HG02759 (cell line): Measurements from ENCODE around the gene TAAR9.
A peak's percentile ranks its signal among the peaks of the same experiment; 100 is the strongest.
"Not testable (repeated sequence)": the region's sequence is repeated elsewhere in the genome, so short reads cannot be mapped to it uniquely, and the experiment has no call there.

Experiments
- ATAC-seq: cut with Tn5 transposase; IDR thresholded peaks from one replicate; pipeline ENCODE4 v1.9.1; 2021; ENCODE audit warnings: mild to moderate bottlenecking, moderate library complexity; ENCODE audit not compliant: unreplicated experiment

TAAR9 gene

DNA sequence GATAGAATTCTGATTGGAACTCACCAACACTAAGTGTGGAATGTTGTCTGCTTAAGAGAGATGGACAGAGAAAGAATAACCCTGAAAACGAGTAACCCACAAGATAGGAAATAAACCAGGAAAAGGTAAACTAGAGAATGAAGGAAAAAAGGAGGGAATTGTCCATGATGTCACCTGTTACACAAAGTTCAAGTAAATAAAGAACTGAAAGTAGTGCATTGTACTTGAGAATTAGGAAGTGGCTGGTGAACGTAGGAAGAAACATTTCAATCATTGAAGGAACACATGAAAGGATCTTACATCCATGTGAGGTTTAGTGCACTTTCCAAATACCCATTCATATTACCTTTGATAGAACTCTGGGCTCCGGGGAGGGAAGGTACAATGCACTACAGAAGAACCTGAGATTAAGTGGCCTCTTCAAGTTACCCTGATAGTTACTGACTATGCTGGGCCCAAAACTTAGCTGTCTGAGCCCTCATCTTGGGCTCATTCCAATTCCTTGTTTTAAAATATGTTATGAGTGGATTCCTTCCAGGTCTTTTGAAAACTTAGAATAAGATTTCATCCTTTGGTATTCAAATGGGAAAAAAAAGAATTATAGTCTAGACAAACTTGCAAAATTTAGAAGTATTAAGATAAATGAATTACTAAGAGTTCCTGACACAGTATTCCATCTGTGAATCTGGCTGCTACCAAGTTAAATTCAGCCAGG, 24.1 kb upstream of the TAAR9 start:
- no peak for ATAC-seq

DNA sequence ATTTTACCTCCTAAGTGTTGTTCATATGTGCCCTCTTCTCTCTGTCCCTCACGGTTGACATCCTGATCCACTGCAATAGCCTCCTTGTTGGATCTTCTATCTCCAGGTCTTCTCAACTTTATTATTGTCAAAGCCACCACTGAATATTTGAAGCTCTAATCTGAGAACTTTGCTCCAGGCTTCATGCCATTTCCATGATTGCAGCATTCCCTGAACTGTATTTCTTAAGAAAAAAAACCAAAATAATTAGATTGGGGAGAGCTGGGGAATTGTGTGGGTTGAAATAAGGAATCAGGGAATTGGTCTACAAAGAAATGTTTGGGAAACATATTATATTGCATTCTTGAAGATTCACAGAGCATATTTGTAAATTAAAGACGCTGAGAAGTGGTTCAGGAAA, 22.7 kb upstream of the TAAR9 start:
- ATAC-seq: no peak

DNA sequence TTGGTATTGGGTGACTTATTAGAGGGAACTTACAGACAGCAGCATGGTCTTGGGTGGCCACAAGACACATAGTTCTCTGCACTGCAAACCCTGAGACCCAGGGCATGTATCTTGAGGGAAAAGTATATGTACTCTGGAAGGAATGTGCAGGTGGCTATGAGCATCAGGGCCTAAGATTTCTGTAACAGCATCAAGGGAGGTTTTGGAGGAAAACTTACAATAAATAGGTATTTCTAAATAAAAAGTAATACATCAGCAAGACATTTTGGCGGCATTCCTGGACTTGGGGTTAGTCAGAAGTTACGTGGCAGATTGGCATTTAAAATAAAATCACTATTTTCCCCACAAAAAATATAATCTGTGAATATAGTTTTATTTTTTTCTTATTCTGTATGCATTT, 17.1 kb upstream of the TAAR9 start:
- no peak for ATAC-seq

DNA sequence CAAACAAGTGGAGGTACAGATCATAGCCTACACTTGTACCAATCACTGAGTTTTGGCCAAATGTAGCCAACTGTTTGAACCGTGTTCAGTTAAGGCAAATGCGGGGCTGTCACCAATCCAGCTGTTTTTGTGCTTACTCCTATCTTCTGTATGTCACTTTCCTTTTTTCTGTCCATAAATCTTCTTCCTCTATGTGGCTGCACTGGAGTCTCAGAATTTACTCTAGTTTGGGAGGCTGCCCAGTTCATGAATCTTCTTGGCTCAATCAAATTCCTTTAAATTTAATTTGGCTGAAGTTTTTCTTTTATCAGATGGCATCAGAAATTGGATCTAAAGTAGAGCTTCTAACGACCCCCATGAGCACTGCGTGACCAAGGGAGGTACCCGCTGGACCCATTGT, 13.4 kb upstream of the TAAR9 start:
- no peak for ATAC-seq

DNA sequence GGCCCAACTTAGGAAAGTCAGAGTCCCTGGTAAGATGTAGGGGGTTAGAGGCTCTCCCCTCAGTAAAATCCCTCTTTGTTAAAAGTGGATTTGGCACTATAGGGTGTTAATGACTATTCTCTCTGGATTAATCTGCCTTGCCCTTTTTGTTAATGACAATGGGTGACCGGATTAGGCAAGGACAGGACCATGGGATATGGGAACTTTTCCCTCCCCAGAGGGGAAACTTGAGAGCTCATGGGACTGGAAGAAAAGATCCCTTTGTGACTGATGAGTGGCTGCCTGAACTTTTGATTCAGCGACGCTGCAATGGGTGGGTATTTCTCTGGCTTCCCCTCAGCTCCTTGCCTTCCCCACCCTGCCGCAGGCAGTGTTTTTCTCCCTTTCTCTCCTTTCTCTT, 12.2 kb upstream of the TAAR9 start:
- no peak for ATAC-seq

DNA sequence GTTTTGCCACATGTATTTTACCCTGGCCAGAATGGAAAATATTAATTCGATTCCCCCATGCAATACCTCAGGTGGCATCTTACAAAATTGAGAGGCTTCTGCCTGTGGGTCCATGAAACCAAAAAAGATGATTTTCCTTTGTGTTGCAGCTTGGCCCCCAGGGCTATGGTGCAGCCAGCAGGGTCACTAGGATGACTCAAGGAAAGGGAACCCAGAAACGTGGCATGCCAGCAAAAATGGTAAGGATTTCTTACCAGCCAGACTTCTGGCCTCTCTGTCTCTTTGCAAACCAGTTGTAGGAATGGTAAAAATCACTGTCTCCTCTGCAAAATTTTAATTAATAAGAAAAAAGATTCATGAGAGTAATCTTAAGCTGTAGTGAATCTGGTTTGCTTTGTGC, 11.6 kb upstream of the TAAR9 start:
- ATAC-seq: no peak

DNA sequence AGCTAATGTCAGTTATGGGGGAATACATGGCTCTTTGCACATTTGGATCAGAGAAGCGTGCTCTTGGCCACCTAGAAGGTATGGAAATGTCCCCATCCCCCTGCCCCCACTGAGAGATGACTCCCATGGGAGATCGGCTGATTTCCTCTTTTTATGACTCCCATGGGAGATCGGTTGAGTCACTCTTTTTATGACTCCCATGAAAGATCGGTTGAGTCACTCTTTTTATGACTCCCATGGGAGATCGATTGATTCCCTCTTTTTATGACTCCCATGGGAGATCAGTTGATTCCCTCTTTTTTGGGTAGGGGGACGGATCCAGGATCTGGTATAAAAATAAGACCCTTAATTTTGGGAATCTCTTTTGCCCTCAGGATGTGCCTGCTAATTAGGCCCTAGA, 10.3 kb upstream of the TAAR9 start:
- no peak for ATAC-seq

DNA sequence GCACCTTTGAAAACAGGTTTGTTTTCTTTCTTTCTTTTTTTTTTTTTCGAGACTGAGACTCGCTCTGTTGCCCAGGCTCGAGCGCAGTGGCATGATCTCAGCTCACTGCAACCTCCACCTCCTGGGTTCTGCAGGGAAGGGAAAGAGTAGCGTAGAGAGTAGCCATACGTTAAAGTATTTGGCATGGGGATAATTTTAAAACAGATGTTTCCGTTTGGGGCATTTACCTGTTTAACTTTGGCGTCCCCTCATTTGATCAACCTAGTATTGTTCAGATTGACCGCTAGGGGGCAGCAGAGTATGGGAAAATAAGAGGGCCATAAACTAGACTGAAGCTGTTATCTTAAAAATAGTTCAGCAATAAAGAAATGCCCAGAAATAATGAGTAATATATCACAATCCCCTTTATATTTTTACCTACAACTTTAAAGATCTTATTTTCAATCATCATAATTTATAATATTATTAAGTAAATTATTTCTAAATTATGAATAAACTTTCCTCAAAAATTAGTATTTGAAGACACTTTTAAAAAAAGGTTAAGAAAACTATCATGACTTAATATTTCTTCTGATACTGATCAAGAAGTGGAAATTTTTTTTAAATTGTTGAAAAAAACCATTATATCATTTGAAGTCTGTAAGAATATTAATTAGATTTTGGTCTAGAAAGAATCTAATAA, 7.6 kb upstream of the TAAR9 start:
- peak; percentile 85 for ATAC-seq

DNA sequence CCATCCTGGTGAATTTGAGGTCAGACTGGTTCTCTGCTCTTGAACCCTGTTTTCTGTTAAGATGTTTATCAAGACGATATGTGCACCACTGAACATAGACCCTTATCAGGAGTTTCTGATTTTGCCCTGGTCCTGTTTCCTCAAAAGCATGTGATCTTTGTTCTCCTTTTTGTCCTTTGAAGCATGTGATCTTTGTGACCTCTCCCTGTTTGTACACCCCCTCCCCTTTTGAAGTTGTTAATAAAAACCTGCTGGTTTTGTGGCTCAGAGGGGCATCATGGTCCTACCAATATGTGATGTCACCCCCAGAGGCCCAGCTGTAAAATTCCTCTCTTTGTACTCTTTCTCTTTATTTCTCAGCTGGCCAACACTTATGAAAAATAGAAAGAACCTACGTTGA, 3.5 kb upstream of the TAAR9 start:
- ATAC-seq: not testable (repeated sequence)

DNA sequence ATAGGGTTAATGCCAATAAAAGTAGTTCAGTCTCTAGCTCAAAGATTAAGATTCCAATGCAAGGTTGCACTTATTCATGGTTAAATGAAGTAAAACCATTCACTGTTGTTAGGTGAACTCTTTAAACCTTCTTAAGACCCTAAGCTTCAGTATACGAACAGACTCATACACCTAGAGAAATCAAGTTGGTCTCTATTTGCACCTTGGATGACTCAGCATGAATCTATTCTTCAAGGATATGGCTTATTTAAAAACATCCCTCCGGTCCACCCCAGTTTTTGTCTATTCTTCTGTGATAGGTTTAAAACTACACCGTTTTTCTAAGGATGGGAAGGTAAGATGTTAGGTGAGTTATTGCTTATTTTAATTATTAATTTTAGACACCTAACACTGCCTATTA, 932 bp upstream of the TAAR9 start:
- ATAC-seq: no peak

DNA sequence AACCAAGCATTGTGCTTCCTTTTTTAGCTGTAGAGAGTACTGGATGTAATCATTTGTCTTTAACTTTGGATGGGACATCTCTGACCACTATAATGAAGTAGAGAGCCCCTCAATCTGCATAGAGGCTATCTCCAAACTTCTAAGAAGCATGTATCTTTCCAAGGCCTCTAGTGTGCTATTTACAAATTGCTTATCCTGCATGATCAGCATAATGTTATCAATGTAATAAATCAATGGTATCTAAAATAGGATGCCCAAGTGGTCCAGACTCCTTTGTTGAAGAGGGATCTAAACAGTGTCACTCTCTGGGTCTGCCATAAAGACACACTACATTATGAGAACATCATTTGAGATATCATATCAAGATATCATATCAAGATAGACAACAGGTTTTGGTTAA, 6.7 kb downstream of the TAAR9 start:
- no peak for ATAC-seq

DNA sequence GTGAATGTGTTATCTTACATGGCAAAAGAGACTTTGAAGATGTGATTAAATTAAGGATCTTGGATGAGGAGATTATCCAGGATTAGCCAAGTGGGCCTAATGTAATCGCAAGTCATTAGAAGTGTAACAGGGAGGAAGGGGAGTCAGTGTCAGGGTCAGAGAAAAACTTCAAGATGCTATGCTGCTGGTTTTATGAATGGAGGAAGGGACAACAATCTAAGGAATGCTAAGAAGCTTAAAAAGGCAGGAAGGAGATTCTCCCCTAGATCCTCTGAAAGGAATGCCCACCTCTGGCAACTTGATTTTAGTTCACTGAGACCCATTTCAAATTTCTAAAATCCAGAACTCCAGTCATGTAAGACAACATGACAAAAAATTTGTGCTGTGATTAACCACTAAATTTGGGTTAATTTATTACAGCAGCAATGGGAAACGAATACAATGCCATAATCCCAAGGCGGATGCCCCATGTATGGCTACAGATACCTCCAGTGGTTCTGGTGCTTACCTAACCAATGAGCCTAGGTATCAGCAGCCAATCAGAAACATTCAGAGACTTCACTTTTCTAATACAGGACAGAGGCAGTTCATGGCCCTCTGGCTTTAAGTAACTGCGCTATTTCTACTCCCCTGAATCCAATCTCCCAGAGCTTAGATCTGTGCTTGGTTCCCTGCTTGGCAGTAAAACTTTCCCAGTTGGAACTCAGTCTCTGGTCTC, 10.8 kb downstream of the TAAR9 start:
- no peak for ATAC-seq

DNA sequence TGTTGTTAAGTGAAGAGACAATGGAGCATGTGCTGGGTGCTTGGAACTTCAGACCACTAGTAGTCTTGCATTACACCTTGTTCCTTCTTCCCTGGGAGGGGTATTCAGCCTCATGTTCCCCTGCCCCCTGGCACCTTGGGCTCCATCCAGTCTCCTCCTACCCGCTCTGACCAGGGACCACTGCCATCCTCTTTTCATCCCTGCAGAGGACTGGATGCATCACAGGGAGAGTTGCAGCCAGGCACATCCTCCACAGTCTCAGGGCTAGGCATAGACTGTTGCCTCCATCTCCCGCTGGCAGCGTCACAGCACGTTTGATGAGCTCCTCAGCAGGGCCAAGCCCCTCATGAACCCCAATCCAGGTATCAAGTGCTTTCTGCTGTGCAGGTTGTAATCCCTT, 13.1 kb downstream of the TAAR9 start:
- ATAC-seq: no peak

DNA sequence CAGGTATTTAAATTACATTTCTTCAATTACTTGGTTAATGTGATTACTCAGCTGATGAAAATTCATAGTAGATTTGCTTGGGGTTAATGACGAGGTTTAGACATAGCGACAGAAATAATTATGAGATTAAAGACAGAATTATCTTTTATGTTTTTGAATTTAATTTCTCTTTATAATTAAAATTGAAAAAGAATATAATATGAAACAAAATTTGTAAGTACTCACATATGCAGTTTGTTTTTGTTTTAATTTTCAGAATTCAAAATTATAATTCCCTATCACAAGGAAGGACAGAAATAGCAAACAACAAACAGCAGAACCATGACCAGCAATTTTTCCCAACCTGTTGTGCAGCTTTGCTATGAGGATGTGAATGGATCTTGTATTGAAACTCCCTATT, 14.3 kb downstream of the TAAR9 start, which contains the start of gene TAAR8:
Gene TAAR8 (plus strand): TSS at position 301 of the 400 bp plus-strand sequence. CDS start 21 bp downstream, at position 322.
- no peak for ATAC-seq

DNA sequence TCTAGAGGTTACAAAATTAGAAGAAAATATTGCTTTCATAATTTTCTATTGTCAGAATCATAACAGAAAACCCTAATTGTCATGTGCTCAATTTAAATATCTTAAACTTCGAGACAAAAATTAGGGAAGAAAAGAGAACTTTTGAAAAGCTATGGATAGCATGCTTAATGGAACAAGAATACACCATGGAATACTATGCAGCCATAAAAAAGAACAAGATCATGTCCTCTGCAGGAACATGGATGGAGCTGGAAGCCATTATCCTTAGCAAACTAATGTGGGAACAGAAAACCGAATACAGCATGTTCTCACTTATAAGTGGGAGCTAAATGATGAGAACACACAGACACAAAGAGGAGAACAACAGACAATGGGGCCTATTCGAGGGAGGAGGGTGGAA, 22.0 kb downstream of the TAAR9 start:
- not testable (repeated sequence) for ATAC-seq

DNA sequence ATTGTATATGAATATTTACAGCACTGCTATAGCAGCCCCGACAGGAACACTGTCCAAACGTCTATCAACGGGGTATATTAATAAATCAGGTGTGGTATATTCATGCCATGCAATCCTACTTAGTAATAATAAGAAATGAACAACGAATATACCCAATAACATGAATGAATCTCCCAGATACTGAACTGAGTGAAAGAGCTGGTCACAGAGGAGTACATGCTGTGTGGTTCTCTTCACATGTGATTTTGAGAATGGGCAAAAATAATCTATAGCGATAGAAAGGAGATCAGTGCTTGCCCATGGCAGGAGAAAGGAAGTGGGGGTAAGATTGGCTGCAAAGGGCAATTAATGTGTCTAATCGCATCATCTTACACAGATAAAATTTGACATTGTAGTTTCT, 28.3 kb downstream of the TAAR9 start:
- ATAC-seq: no peak

DNA sequence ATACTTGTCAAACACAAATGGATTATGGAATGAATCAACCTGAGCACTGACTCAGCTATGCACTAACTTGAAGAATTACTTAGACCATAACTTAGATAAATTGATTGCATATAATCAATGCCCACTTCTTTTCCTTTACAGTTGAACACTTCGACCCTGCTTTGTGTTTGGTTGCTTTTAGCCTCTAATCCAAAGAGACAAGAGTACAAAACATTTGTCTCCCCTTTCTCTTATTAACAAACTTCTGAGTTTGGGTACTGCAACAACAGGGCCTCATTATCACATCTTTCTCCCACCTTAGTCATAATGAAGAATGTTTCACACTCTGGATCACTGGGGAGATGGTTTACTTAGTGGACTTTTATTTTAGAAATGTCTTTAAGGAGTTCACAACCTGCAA, 29.5 kb downstream of the TAAR9 start:
- ATAC-seq: no peak

DNA sequence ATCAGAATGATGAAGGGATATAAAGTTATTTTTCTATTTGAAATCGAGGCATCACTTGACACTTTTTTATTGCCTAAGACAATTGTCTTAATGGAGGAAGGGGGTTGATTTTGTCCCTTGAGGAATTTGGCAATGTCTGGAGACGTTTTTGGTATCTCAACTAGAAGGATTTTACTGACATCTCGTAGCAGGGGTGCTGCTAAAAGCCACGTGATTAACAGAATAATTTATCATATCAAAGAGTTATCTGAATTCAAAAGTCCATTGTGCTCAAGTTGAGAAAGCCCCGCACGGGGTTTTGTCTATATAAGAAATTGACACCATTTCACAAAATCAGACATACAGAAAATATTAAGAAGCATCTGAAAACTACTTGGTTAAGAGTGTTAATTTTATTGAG, 30.5 kb downstream of the TAAR9 start:
- no peak for ATAC-seq

DNA sequence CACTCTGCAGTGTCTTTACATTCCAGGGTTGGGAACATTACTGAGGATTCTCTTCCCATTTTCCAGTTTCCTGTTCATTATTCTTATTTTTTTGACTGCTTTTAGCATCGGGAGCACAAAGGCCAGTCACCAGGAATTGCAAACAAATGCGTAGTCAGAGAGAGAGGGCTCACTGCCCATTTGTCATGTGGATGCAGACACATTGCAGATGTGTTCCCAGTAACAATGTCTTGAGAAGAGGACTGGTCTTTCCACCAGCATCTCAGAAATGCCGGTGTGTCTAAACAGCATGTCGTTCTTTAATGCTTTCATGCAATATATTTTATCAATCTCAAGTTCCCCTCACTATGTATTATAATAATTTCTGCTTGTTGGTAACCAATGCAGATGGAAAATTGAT, 31.1 kb downstream of the TAAR9 start:
- no peak for ATAC-seq

DNA sequence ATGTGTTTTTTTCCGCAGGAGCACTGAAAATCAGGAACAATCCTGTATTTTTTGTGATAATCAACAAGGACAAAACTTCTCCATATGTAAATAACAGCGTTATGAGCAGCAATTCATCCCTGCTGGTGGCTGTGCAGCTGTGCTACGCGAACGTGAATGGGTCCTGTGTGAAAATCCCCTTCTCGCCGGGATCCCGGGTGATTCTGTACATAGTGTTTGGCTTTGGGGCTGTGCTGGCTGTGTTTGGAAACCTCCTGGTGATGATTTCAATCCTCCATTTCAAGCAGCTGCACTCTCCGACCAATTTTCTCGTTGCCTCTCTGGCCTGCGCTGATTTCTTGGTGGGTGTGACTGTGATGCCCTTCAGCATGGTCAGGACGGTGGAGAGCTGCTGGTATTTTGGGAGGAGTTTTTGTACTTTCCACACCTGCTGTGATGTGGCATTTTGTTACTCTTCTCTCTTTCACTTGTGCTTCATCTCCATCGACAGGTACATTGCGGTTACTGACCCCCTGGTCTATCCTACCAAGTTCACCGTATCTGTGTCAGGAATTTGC, 32.2 kb downstream of the TAAR9 start, which contains the start of gene TAAR6:
Gene TAAR6 (plus strand): TSS at position 102 of the 557 bp plus-strand sequence. CDS start 0 bp downstream, at position 102.
- no peak for ATAC-seq

DNA sequence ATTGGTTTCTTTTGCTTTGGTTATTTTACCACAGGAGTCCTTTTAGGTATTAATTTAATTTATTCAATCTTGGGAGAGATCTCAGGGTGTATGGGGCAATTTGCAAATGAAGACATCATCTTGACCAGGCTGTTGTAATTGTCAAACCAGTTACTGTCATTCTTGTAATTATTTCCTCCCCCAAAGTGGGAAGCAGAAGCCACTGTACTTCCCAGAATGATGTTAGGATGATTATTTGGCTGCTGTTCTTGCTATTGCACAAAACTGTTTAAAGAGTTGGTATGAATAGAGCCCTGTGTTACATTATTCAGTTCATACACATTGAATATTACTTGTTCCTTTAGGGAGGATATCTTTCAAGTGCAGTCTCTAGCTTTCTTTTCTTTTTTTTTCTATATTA, 33.7 kb downstream of the TAAR9 start:
- ATAC-seq: no peak

DNA sequence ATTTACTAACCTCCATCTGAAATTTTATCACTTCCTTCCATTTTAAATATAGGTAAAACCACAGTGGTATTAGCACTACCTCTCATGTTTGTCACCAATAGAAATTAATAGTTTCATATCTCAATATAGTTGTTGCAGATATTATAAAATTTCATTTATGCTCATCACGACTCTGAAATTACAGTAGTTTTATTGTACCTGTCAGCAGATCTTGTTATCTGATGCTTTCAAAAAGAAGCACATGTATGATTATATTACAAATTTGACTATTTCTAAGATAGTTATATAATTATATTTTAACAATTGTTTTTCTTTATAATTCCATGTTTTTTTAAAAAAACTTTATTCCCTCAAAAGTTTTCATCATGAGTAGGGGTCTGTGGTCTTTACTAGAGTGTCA, 46.6 kb downstream of the TAAR9 start:
- ATAC-seq: no peak
